Measurements from ENCODE around the gene MOB1B.
A peak's percentile ranks its signal among the peaks of the same experiment; 100 is the strongest.

Gene MOB1B

GRCh38 chr4:70946939-70947338 lies 44.8 kb downstream of the MOB1B start:
- H3K27me3 ChIP-seq (replicated peaks), result no peaks in the 10 kb centered on the region
- H3K36me3 ChIP-seq (replicated peaks), result no peaks in the 10 kb centered on the region
- H3K27ac ChIP-seq, result no peak overlapping the region
- TF ChIP-seq, protein P1, sequence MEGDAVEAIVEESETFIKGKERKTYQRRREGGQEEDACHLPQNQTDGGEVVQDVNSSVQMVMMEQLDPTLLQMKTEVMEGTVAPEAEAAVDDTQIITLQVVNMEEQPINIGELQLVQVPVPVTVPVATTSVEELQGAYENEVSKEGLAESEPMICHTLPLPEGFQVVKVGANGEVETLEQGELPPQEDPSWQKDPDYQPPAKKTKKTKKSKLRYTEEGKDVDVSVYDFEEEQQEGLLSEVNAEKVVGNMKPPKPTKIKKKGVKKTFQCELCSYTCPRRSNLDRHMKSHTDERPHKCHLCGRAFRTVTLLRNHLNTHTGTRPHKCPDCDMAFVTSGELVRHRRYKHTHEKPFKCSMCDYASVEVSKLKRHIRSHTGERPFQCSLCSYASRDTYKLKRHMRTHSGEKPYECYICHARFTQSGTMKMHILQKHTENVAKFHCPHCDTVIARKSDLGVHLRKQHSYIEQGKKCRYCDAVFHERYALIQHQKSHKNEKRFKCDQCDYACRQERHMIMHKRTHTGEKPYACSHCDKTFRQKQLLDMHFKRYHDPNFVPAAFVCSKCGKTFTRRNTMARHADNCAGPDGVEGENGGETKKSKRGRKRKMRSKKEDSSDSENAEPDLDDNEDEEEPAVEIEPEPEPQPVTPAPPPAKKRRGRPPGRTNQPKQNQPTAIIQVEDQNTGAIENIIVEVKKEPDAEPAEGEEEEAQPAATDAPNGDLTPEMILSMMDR (IDR thresholded peaks at IDR 0.05; ENCODE audit: low read depth, low read length, missing control alignments), result no peak
- DNase-seq, result no peak
- in situ Hi-C loops (cut with HindIII; ENCODE audit: low pct_ligation_motif_present, low sequenced_read_pairs), result no loop called here
- no peak overlapping the region for H3K4me3 ChIP-seq (ENCODE audit: low read depth, low read length)

DNA sequence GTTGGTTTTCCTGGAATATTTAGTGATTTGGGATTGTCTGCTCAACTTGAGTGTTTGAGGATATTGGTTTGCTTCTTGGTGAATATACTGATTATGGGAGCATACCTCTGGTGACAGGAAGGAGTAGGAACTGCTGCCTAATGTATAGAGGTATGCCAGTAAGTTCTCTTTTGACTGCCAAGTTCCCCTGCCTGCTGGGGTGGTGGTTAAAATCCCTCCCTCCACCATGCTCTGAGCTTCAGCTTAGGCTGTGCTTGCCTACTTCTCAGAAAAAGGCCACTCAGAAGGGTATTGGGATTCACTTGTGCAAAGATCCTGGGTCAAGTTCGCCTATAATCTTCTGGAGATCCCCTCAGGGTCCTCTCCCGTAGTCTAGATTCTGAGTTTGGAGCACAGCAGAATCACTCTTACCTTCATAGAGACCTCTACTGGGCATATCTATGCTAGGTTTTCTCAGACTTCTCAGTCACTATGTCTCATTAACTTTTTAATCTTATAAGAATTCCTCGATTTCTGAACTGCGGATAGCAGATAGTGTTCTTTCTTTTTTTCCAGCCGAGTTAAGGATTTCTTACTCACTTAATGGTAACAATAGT lies 46.6 kb downstream of the MOB1B start:
- no peak overlapping the region for H3K4me3 ChIP-seq (ENCODE audit: low read depth, low read length)

DNA sequence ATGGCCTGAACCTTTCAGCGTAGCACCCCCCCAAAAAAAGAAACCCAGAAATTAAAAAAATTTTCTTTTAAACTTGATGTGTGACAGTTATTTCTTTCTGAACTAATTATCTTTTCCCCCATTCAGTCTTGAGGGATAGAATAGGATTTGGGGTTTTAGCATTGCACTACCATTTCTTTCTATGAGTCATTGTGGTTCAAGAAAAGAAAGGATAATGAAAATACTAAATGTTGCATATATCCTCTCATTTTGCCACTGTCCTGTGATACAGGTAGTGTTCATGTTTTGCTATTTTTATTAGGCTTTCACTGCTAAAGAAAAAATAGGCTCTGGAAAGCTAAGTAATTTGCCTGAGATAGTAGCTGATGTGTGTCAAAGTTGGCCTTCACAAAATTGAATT lies 51.9 kb downstream of the MOB1B start:
- DNase-seq, result no peak
- Histone ChIP-seq H3K27ac (no peak overlapping the region), H3K27me3 (replicated peaks) (no peaks in the 10 kb centered on the region), H3K4me3 (ENCODE audit: low read depth, low read length) (no peak overlapping the region), H3K36me3 (replicated peaks) (no peaks in the 10 kb centered on the region)
- TF ChIP-seq, protein P1 (IDR thresholded peaks at IDR 0.05; ENCODE audit: low read depth, low read length, missing control alignments), result no peak
- in situ Hi-C loops (cut with HindIII; ENCODE audit: low pct_ligation_motif_present, low sequenced_read_pairs), result no loop called here

More for the DNA sequence above, 46.6 kb downstream of the MOB1B start:
- in situ Hi-C loops (cut with HindIII; ENCODE audit: low pct_ligation_motif_present, low sequenced_read_pairs), result no loop called here
- TF ChIP-seq, protein P1 (IDR thresholded peaks at IDR 0.05; ENCODE audit: low read depth, low read length, missing control alignments), result no peak
- Histone ChIP-seq H3K27me3 (replicated peaks) (no peaks in the 10 kb centered on the region), H3K27ac (no peak overlapping the region), H3K36me3 (replicated peaks) (no peaks in the 10 kb centered on the region)
- DNase-seq, result no peak

DNA sequence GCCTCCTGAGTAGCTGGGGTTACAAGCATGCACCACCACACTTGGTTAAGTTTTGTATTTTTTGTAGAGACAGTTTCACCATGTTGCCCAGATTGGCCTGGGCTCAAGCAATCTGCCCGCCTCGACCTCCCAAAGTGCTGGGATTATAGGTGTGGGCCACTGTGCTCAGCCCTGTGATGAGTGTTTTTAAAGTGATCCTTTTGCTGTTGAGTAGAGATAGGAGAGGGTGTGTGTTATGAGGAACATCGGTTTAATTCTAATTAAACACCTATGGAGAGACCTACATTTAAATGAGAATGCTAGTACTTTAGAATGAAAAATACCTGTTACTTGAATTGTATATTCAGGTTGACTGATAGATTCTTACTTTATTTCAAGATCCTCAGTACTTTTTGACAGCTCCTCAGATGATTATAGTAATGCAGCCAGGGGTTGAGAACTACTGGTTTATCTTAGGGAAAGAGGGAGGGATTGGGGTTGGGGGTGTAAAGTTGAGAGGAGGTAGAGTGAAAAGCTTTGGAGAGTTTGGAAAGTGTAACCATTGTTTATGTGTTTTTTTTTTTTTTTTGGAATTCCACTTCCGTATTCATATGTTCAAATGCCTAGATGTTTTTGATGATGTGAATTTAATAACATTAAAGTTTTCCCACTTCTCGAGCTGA lies 54.5 kb downstream of the MOB1B start:
- DNase-seq, result no peak
- TF ChIP-seq, protein P1 (IDR thresholded peaks at IDR 0.05; ENCODE audit: low read depth, low read length, missing control alignments), result no peak
- in situ Hi-C loops (cut with HindIII; ENCODE audit: low pct_ligation_motif_present, low sequenced_read_pairs), result no loop called here
- Histone ChIP-seq H3K4me3 (ENCODE audit: low read depth, low read length) (no peak overlapping the region), H3K36me3 (replicated peaks) (no peaks in the 10 kb centered on the region), H3K27ac (no peak overlapping the region), H3K27me3 (replicated peaks) (no peaks in the 10 kb centered on the region)

DNA sequence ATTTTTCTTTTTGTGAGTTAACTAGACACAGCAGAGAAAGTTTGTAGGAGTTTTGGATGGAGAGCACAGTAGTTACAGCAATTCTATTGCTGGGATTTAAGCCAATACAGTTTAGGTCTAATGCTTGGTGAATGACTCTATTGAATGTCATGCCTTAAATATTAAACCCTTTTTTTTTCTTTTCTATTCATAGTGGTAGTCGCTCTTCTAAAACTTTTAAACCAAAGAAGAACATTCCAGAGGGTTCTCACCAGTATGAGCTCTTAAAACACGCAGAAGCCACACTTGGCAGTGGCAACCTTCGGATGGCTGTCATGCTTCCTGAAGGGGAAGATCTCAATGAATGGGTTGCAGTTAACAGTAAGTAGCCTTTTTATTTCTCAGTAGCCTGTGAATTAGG lies 56.5 kb downstream of the MOB1B start:
- in situ Hi-C loops (cut with HindIII; ENCODE audit: low pct_ligation_motif_present, low sequenced_read_pairs), result no loop called here
- TF ChIP-seq, protein P1 (IDR thresholded peaks at IDR 0.05; ENCODE audit: low read depth, low read length, missing control alignments), result no peak
- DNase-seq, result peak; percentile 69
- no peak overlapping the region for H3K4me3 ChIP-seq (ENCODE audit: low read depth, low read length)
- no peaks in the 10 kb centered on the region for H3K36me3 ChIP-seq (replicated peaks)
- H3K27ac ChIP-seq, result peak overlapping the region; percentile 41
- no peaks in the 10 kb centered on the region for H3K27me3 ChIP-seq (replicated peaks)
